Left colon (tissue), 2 donors: ENCODE results near the gene TIAL1. TPM values are rescaled to one million over a fixed set of nuclear protein-coding genes. Genes with fewer than 3 reads are reported as not detected.

Experiments
- total RNA-seq, 2 donors: library from RNA; stranded (reverse); fragmentation: NEBNext Ultra II Directional; extraction: Animal tissue kit (Norgen Biotek cat#: 25700); gene quantifications; one replicate each; pipeline ENCODE4 v1.2.1, GENCODE V29; 2021
- donor health status: DM: no; HTN: no; CAD: no.
- donor health status: DM: yes; HTN: yes; CAD: no.

TIAL1 gene
- total RNA-seq, 2 donors from 2014 or later, result 92.8 to 97.0 TPM

Other genes starting within 250 kb of the TIAL1 start
- gene RGS10, start 54.2 kb downstream of the TIAL1 start, total RNA-seq, result 10 to 100 TPM in 1 of 2 donors, 1 to 10 TPM in 1; 8.9 to 28.9 TPM
- gene BAG3, start 54.4 kb upstream of the TIAL1 start, total RNA-seq, result 10 to 100 TPM; 26.4 to 26.9 TPM
- 10 to 100 TPM; 12.7 to 15.7 TPM for gene INPP5F, start 129.1 kb upstream of the TIAL1 start, total RNA-seq